HG03039 (cell line): ENCODE data around the gene ADM2.

ENCODE experiments used
- ATAC-seq: cut with Tn5 transposase; IDR thresholded peaks from one replicate; pipeline ENCODE4 v1.9.1; 2021; ENCODE audit warnings: mild to moderate bottlenecking, moderate library complexity; ENCODE audit not compliant: unreplicated experiment

The ADM2 gene

GRCh38 chr22:50445071-50445879 is 36.1 kb upstream of the ADM2 start:
- no peak for ATAC-seq

GRCh38 chr22:50445880-50446707 is 35.2 kb upstream of the ADM2 start:
- ATAC-seq, result no peak

GRCh38 chr22:50446708-50447575 is 34.4 kb upstream of the ADM2 start:
- ATAC-seq, result no peak

- no peak for ATAC-seq
Measured at GRCh38 chr22:50447576-50448551, 33.5 kb upstream of the ADM2 start.

- no peak for ATAC-seq
Measured at GRCh38 chr22:50452649-50453048, 28.7 kb upstream of the ADM2 start.

GRCh38 chr22:50454556-50455075 is 26.7 kb upstream of the ADM2 start:
- no peak for ATAC-seq

GRCh38 chr22:50455201-50455600 is 26.1 kb upstream of the ADM2 start:
- ATAC-seq, result no peak

GRCh38 chr22:50456026-50456425 is 25.3 kb upstream of the ADM2 start:
- no peak for ATAC-seq

DNA sequence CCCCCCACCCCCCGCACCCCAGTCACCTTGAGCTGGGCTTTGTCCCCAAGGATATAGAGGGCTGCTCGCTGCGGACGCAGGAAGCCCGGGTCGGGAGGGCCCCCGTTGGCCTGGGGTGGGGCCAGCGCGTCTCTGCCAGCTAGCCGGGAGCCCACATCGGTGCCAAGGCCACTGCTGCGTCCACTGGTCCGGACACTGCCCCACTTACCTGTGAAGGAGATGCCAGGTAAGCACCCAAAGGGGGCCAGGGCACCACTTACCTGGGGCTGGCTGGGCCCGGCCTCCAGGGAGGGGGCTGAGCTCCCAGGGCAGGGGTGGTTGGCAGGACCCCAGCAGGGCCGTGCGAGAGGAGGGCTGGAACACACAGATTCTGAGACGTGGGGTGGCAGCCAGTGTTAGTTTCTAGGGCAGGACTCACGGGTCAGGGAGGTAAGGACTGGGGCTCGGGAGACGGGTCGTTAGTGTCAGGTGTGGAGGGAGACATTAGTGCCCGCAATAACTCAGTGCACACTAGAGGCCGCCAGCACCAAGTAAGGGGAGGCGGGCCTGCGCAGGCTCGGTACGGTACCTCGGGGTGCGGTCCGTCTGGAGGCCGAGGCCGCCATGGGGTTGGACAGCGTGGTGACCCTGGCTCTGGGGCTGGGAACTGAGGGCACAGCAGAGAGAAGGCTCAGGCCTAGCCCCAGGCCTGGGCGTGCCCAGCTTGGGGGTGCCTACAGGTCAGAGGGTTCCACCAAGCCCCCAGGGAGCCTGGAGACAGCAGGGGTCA is 24.7 kb upstream of the ADM2 start:
- ATAC-seq, result no peak

- ATAC-seq, result no peak
Measured at GRCh38 chr22:50459016-50459415, 22.3 kb upstream of the ADM2 start.

DNA sequence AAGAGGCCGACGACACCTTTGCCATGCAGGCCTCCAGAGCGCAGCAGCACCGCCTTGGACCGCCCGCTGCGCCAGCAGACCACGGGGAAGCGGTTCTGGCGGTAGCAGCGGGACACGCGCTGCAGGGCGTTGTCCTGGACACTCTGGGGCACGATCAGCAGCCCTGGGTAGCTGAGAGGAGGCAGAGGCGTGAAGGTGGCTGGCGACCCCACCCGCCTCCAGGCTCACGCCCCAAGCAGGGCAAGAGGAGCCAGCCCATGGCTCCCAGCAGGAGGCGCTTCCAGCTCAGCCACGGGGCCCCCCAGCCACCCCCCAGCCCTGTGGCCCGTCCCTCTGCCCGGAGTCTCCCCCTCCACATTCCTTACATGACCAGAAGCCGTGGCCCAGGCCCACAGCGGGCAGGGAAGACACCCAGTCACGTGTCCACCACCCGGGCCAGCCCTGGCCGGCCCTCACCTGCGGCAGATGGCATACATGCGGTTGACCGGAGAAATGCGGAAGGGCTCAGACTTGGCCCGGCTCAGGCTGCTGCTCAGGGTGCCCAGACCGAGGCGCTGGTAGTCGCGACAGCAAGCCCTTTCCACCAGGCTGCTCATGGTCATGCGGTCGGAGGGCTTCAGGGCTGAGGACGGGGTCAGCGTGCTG is 21.7 kb upstream of the ADM2 start:
- ATAC-seq, result no peak

- ATAC-seq, result no peak
Measured at GRCh38 chr22:50460938-50461337, 20.4 kb upstream of the ADM2 start.

GRCh38 chr22:50461536-50461935 is 19.8 kb upstream of the ADM2 start:
- ATAC-seq, result no peak

DNA sequence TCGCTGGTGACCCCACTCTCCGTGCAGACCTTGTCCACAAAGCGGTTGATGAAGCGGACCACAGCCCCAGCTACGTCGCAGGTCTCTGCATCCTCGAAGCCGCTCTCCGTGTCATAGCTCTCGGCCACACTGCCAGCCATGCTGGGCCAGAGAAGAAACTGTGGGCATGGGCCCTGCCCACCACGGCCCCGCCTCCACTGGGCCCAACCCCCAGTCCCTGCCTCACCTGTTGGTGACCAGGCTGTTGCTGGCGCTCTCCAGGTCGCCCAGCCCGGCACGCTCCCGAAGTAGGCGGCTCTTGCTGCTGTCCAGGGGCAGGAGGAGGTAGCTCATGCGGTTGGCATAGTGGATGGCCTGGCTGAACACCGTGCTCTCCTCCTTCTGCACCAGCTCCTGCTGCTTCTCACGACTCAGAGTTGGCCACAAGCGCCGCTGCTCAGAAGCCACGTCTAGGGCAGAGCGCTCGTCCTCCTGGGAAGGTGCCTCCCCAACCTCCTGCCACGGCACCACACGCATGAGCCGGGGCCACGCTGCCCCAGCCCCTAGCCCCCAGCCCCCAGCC is 19.3 kb upstream of the ADM2 start:
- ATAC-seq, result no peak

DNA sequence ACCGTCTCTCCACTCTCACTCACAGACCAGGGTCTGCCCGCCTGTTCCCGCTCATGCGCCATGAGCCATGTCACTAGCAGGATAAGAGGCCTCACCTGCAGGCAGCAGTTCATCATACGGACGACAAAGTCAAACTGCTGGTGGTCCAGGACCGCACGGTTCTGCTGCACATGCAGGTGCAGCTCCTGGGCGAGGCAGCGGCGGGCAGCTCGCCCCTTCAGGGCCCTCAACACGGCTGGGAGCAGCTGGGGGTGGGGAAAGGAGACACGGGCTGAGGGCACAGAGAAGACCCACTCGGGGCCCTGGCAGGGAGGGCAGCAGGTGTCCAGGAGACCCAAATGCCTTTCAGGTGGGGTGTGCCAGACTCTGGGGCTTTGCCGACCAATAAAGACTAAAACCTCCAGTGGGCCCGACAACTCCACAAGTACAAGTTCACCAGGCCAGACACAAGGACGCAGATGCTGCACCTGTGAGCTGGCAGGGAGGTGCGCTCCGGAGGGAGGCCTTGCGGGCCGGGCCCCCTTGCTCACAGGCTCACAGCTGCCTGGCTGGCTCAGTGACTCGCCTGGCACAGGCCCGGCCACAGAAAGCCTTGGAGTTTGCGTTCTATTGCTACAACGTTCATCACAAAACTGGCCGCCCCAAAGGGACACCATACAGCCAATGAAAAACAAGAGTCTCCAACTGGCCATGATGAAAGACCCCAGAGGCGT is 18.0 kb upstream of the ADM2 start:
- no peak for ATAC-seq

DNA sequence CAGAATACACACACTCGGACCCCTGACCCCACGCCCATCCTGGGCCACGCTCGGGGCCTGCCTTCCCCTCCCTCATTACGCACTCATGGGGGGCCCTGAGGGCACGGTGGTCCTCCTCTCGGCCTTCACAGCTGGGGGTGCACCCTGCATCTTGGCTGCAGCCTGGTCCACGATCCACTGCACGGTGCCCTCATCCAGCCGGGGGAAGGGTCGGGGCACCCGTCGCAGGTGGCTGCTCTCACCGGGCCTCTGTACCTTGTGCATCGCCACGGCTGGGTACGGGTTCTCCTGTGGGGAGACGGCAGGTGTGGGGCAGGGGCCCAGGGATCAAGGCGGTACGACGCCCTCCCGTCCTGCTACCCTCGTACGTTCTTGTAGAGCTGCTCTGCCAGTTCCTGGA is 16.9 kb upstream of the ADM2 start:
- no peak for ATAC-seq

- no peak for ATAC-seq
Measured at GRCh38 chr22:50465066-50465930, 16.0 kb upstream of the ADM2 start.
